ENCODE results near the gene DEPP1. TPM values are rescaled to one million over a fixed set of nuclear protein-coding genes. Genes with fewer than 3 reads are reported as not detected.

DEPP1 gene
- total and polyA plus RNA-seq, 2 of the 4 experiments (the other 2 are of a cell fraction): 13.6 to 30.0 TPM

GRCh38 chr10:44931621-44932516 is 46.7 kb downstream of the DEPP1 start (continued):
- TF ChIP-seq MAFK (IDR thresholded peaks at IDR 0.05; ENCODE audit: low read depth, low read length): no peak
- no peak for TF ChIP-seq CHD1 (IDR thresholded peaks at IDR 0.05; ENCODE audit: low read depth, low read length)
- no peak for TF ChIP-seq POLR2A (IDR thresholded peaks at IDR 0.05; ENCODE audit: low read depth, low read length)

DNA sequence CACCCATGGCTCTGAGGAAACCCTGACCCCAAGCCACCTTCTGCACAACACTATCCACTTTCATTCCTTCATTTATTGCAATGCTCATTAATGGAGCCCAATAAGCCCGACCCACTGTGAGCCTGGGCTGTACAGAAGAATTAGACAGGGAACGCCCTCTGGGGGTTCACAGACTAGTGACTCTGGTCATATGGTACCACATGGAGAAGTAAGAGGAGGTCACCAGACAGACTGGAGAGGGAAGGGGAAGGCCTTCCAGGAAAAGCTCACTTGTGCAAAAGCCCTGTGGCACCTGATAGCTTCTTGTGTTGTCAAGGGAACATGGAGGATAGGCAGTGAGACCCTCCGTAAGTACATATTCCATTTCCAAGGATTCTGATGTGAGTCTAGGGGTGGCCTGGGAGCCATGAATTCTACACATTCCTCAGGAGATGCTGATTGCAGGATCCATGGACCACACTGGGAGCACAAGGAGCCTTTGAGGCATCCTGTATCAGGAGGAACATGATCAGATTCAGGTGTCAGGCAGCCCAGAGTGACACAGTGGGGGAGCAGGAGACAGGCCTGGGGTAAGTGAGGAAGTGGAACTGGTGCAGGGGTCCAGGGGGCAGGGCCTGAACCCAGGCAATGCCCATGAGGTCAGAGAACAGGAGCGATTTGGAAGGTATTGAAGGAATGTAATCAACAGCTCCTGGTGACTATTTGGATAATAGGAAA is 47.5 kb downstream of the DEPP1 start:
- H3K9me1 ChIP-seq (ENCODE audit: insufficient read depth, low read length): peaks cover 8% of the 10 kb centered on the region; the same call in 1 of the 2 replicates
- no peak overlapping the region for H3K4me3 ChIP-seq (ENCODE audit: insufficient read depth, low read depth, low read length)
- ChIA-PET POLR2A (ENCODE audit: unreplicated experiment) (no interaction called here), CTCF (no interaction called here)
- H3K36me3 ChIP-seq (ENCODE audit: control insufficient read depth, insufficient read depth, low read length): no peaks in the 10 kb centered on the region
- in situ Hi-C loops (cut with MboI; ENCODE audit: low sequenced_read_pairs) (no loop called here), dilution Hi-C loops (cut with HindIII; ENCODE audit: low sequenced_read_pairs, unreplicated experiment) (no loop called here), intact Hi-C loops (cut with micrococcal nuclease) (loop anchor here (5.0 kb wide), 1 partner anchor 306 kb away; no protein-coding TSS in a partner anchor)
- H3K79me1 ChIP-seq (ENCODE audit: low read depth in 1 of 2, low read length in 2 of 2): no peaks in the 10 kb centered on the region
- no peak overlapping the region for H4K8ac ChIP-seq (ENCODE audit: low read depth in 2 of 2, low read length in 2 of 2)
- no peaks in the 10 kb centered on the region; the same call in 1 of the 2 replicates for H3K27me3 ChIP-seq (ENCODE audit: control insufficient read depth, insufficient read depth, low read length)
- no peak overlapping the region for H3K4ac ChIP-seq (ENCODE audit: low read depth, low read length)
- no peak for ATAC-seq (ENCODE audit: low read depth)
- no peak overlapping the region for H2BK5ac ChIP-seq (ENCODE audit: low read depth, low read length, poor library complexity, severe bottlenecking)
- no peak overlapping the region for H3K9ac ChIP-seq (ENCODE audit: low read depth, low read length)
- no TSS peak for BruUV-seq (replicated peaks)
- H2BK120ac ChIP-seq (ENCODE audit: low read depth, low read length): no peak overlapping the region
- no peak overlapping the region for H4K5ac ChIP-seq (ENCODE audit: low read depth, low read length)
- H2AK9ac ChIP-seq (replicated peaks; ENCODE audit: low read depth, low read length, poor library complexity): no peak overlapping the region
- H3K23ac ChIP-seq (ENCODE audit: low read depth, low read length): no peak overlapping the region
- H3K14ac ChIP-seq (replicated peaks; ENCODE audit: low read depth, low read length): no peak overlapping the region
- WGBS, 2 experiments (ENCODE audit: extremely low coverage in 2 of 2, insufficient read length in 1 of 2): 100% methylated on average over 1 of the region's 4 CpGs; no CpG with 5 or more reads in 1 of the 2 experiments
- no peak overlapping the region for H2BK15ac ChIP-seq (ENCODE audit: low read depth, low read length)
- no peaks in the 10 kb centered on the region for H4K20me1 ChIP-seq (ENCODE audit: insufficient read depth, low read length)
- H3K56ac ChIP-seq (ENCODE audit: extremely low read depth, insufficient read depth, low read length): no peak overlapping the region
- H4K91ac ChIP-seq (ENCODE audit: insufficient read depth, low read depth, low read length): no peak overlapping the region
- H2AK5ac ChIP-seq (ENCODE audit: low read depth, low read length): no peak overlapping the region
- no peak for DNase-seq
- H2AFZ ChIP-seq (replicated peaks; ENCODE audit: low read length, poor library complexity): no peak overlapping the region
- H3K4me2 ChIP-seq (ENCODE audit: low read depth, low read length): no peak overlapping the region
- H3K4me1 ChIP-seq (ENCODE audit: control insufficient read depth, insufficient read depth, low read length): peaks cover 15% of the 10 kb centered on the region
- no peak overlapping the region for H3K18ac ChIP-seq (ENCODE audit: low read depth, low read length)
- H2BK20ac ChIP-seq (ENCODE audit: low read depth, low read length): no peak overlapping the region
- H3K27ac ChIP-seq (ENCODE audit: insufficient read depth, low read length): no peak overlapping the region
- H3K9me3 ChIP-seq (ENCODE audit: control insufficient read depth, insufficient read depth, low read length): no peaks in the 10 kb centered on the region
- TF ChIP-seq FOS (IDR thresholded peaks at IDR 0.05; ENCODE audit: low read depth, low read length) (no peak), MAZ (IDR thresholded peaks at IDR 0.05; ENCODE audit: borderline replicate concordance, low read depth, low read length) (no peak), ELK1 (IDR thresholded peaks at IDR 0.05; ENCODE audit: borderline replicate concordance, low read depth, low read length) (no peak), POLR2A (IDR thresholded peaks at IDR 0.05; ENCODE audit: low read depth, low read length) (no peak), CTCF (conservative IDR thresholded peaks at IDR 0.05; ENCODE audit: low read depth, low read length) (no peak), RAD21 (IDR thresholded peaks at IDR 0.05; ENCODE audit: low read length) (no peak), BHLHE40 (IDR thresholded peaks at IDR 0.05; ENCODE audit: low read depth, low read length) (no peak), SMC3 (IDR thresholded peaks at IDR 0.05; ENCODE audit: low read depth, low read length) (no peak), RCOR1 (IDR thresholded peaks at IDR 0.05; ENCODE audit: insufficient replicate concordance, low read length) (no peak), RFX5 (IDR thresholded peaks at IDR 0.05; ENCODE audit: low read depth, low read length) (no peak)

Measured in IMR-90 (cell line).